HPDE6-E6E7 (cell line): ENCODE results near the gene ITPKA.
A peak's percentile ranks its signal among the peaks of the same experiment; 100 is the strongest.
"Not testable (repeated sequence)": the region's sequence is repeated elsewhere in the genome, so short reads cannot be mapped to it uniquely, and the experiment has no call there.

ENCODE experiments used
- DNase-seq: peaks from one replicate; pipeline ENCODE4 v3.0.0; 2011; ENCODE audit warnings: missing footprints; ENCODE audit errors: extremely low spot score

ITPKA gene

DNA sequence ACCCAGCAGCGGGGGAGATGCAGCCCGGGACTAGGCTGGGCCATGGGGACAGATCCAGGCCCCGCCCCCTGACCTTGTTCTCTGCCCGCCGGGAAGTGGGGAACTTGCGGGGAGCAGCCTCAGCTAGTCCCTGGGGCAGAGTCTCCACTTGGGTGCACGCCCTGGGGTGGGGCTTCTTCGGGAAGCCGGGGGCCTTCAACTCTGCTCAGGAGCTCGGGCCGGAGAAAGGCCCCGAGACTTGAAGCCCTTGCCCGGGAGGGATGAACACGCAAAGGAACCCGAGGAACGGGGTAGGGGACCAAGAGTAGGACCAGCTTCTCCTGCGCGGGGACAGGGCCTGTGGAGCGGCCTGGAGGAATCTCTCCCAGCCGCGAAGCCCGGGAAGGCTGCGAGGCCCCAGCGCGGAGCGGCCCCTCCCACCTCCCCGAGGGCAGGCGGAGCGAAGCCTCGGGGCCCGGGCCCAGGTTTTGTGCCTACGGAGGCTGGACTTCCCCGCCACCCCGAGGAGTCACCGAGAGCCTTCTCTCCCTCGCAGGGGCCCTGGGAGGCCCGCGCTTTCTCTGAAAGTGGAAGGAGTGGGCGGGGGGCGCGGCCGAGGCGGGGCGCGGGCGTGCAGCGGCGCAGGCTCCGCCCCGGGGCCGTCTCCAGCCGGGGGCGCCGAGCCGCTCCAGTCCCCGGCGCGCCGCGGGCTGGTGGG, at the start of gene ITPKA:
TSS of gene ITPKA (plus strand) at position 670 of the 697 bp plus-strand sequence. CDS start 54 bp downstream, outside the sequence.
- peak; percentile 42 for DNase-seq

DNA sequence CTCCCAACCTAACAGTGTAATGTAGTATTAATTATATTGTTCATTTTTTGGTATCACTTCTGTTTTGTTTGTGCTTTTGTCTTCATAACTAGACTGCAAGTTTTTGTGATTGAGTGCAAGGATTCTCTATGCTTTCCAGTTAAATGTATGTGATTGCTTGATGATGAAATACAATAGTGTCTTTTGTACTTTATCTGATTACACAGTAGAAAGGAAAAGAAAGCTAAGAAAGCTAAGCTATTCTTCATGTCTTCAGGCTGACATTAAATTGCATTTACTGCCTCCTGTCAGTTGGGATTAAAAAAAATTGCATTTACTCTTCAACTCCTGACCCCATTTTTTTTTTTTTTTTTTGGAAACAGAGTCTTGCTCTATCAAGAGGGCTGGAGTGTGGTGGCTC, 48.3 kb upstream of the ITPKA start:
- DNase-seq = no peak

DNA sequence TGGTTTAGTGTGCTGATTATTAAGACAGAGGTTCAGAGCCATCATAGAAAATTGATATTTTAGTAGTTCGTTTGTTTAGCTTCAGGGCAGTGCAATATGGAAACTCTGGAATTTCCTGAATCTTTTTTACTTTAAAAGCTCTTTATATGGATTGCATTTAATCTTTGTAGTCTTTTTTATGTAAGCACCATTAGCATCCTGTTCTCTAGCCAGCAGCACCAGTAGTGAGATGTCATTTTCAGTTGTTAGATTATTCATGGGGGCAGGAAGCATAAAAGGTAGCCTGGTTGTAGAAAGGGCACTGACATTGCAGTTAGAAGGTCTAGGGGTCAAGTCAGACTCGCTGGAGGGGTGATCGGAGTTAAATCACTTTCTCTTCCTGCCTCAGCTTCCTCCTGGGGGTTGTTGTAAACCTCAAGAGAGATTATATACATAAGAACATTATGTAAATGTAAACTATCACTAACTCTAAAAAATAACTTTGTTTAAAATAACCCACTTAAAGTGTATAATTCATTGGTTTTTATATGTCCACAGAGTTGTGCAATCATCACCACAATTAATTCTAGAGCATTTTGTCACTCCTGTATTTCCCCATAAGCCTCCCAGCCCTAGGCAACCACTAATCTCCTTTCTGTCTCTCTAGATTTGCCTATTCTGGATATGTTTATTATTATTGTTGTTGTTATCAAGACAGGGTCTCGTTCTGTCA, 31.4 kb upstream of the ITPKA start:
- DNase-seq = no peak

DNA sequence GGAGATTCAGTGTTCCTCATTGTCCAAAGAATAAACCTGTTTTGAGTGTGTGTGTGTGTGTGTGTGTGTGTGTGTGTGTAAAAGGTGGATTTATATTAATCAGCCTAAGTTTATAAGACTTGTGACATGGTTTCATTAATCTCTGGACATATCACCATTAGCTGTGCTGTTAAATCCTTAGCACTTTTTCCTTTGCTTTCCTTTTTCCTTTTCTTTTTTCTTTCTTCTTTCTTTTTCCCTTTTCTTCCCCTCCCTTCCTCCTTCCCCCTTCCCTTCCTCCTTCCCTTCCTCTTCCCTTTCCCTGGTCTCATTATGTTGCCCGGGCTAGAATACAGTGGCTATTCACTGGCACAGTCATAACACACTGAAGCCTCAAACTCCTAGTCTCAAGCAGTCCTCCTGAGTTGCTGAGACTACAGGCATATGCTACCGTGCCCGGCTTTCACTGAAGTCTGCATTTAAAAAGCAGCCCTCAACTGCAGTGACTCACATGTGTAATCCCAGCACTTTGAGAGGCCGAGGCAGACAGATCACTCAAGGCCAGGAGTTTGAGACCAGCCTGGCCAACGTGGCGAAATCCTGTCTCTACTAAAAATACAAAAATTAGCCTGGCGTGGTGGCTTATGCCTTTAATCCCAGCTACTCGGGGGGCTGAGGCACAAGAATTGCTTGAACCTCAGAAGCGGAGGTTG, 28.6 kb upstream of the ITPKA start:
- no peak for DNase-seq

DNA sequence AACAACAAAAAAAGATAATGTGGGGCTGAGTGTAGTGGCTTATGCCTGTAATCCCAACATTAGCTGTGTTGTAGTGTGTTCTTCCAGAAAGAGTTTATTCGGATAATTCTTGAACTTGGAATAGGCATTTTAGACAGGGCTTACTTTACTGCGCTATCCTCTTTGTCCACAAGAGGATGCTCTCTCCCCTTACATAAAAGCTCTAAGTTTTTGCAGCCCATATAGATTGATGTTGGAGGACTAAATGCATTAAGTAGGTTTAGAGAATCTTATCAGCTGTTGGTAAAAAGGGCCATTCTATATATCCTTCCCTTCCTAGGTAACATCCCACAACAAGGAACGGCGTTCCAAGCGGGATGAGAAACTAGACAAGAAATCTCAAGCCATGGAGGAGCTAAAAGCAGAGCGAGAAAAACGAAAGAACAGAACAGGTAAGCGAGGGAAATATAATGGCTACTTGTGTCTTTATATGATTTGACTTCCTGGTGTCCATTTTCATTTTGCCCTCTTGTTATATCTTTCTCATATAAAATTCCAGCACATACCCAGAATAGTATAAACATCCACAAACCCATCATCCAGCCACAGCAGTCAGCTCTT, 27.8 kb upstream of the ITPKA start:
- DNase-seq = no peak

DNA sequence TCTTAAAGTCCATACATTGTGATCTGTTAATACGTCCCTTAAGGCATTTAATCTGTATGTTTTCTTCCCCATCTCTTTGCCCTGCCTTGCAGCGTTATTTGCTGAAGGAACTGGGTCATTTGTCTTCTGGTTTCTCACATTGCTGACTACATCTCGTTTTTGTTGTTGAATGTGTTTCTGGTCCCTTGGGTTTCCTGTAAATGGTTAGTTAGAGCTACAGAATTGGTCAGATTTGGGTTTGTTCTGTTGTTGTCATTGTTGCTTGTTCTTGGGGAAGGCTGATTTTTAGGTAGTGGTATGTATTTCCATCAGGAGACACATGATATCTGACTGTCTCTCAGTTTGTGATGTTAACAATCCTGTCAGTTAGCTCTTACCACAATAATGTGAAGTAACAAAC, 27.0 kb upstream of the ITPKA start:
- no peak for DNase-seq

DNA sequence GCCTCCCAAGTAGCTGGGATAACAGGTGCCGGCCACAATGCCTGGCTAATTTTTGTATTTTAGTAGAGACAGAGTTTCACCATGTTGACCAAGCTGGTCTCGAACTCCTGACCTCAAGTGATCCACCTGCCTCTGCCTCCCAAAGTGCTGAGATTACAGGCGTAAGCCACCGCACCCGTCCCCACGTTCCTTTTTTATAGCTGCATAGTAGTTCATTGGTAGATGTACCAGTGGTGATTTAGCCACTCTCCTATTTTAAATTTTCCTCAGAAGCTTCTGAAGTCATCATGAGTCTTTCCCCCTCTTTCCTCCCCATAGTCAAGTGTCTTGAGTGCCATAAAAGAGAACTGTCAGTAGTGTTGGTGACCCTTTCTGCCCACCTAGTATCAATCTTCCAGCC, 24.0 kb upstream of the ITPKA start:
- DNase-seq = not testable (repeated sequence)

DNA sequence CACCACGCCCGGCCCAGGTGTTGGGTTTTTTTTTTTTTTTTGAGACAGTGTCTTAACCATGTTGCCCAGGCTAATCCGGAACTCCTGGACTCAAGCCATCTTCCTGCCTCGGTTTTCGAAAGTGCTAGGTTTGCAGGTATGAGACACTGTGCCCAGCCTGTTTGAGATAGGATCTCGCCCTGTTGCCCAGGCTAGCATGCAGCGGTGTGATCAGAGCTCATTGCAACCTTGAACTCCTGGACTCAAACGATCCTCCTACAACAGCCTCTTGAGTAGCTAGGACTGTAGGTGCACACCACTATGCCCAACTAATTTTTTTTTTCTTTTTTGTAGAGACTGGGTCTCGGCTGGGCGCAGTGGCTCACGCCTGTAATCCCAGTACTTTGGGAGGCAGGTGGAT, 20.3 kb upstream of the ITPKA start:
- no peak for DNase-seq

DNA sequence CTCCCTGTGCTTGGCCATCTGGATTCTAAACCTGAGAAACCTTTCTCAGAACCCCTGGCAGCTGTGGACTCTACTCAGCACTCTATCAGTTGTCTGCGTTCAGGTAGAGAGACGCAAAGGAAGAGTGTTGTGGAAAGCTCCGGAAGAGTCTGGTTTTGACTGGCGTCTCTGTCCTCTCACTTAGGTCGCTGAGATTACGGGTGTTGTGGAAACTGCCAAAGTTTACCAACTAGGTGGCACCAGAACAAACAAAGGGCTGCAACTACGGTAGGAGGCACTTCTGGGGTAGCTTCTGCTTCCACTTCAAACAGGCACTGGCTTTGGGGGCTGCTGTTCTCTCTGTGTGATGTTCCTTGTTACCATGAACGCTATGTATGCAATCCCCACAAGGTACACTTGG, 19.2 kb upstream of the ITPKA start:
- DNase-seq = no peak

DNA sequence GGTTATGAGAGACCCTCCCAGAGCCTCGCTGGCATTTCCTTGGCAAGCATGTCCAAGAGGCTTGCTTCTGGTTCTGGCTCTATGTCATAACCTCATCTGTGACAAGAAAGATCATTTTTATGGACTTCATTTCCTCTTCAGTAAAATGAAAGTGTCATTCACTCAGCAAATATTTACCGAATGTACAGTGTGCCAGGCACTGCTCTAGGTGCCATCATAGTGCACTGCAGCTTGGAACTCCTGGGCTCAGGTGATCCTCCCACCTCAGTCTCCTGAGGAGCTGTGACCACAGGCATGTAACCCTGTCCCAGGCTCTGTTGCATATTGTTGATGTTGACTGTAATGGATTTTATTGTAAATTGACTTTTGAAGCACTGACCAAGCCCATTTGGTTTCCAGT, 18.7 kb upstream of the ITPKA start:
- no peak for DNase-seq

DNA sequence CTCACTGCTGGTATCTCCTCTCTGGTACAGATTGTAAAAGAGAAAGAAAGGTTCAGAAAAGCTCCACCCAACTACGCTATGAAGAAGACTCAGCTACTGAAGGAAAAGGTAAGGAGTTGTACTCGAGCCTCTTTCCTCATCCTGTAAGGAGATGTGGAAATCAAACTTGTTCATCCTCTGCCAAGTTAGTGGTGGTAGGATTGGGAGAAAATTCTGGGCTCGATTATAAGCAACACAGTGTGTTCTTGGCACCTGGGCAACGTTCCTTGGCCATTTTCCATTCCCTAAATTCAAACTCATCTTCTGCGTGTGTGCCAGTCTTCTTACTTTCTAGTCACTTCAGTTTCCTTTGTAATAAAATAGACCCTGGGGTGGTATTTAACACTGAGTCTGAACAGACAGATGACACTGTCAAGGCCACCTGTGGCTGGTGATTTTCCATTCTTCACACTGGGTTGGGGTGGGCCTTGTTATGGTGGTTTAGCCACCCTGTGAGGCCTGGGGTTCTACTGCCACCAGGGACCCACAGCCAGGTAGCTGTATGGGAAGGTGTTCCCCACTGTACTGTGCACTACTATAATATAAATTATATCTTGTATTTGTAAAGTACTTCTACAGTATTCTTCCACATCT, 17.1 kb upstream of the ITPKA start:
- DNase-seq = no peak

DNA sequence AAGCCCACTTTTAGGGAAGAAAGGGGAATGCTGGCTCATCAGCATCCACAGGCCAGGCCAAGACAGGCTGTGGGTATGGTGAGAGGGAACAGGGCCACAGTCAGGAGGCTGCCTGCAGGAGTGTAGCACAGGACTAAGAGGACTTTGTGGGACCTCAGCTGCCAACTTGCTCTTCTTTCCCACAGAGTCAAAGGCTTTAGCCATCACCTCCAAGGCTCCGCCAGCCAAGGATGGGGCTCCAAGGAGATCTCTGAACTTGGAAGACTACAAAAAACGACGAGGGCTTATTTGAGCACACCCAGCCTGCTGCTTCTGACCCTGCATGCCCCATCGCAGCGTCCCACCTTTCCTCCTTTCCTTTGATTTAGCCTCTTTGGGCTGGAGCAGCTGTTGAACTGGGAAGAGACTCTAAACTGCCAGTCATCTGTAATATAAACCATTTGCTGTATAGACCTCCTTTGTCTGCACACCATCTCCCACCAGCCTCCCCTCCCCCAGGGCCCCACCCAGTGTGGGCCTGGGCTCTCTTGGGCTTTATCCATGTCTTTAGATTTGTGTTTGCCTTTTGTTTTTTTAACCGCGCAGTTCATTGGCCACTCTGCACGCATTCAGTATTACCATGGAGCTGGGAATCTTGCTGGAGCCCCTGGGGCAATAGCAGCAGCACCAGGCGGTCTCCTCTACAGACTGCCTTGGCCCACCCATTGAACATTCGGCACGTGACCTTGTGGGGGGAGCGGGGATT, 13.1 kb upstream of the ITPKA start:
- no peak for DNase-seq

DNA sequence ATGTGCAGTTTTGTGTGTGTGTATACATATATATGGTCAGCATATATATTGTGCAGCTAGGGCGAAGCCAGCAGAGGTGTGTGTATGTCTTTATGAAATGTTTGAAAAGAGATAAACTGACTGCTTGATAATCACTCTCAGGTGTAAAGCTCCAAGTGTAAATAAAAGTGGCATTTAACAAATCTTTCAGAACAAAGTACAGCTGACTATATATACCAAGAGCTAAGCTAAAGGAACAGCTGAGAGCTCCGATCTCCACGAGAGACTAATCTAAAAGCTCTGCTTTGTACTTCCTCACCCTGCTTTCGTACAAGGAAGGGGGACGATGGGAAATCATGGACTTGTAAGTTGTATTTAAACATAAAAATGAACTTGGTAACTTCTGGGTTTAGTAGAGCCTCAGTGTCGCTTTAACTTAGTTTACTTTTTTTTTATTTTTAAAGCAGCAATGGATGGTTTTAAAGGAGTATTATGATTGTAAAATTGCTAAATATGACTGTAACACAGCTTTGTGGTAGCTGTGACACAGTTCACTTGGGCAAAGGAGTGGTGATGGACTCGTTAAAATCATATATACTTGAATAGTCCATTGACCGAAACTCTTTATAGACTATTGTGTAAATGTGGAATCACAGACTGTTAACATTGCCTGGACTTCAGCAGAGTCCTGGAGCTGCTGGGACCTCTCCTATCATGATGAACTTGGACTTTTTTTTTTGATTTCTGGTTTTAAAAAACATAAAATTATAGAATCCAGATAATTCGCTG, 11.4 kb upstream of the ITPKA start:
- no peak for DNase-seq

DNA sequence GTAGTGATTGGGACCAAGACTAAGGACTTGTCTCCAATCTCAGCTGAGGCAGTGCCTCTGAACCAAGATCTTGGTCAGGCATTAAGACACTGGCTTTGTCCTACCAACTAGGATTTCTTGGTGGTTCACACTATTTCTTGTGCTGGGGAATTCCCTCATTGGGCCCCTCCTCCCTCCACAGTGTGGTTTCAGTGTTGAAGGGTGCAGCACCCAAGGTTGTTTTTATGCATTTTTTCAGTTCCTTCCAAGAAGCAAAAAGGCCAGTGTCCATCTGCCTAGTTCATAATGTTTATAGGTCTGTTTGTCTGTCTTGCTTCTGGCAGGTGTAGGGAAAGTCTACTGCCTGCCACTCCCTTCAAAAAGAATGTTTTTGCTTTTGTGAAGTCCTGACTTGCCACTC, 10.6 kb upstream of the ITPKA start:
- DNase-seq = no peak

DNA sequence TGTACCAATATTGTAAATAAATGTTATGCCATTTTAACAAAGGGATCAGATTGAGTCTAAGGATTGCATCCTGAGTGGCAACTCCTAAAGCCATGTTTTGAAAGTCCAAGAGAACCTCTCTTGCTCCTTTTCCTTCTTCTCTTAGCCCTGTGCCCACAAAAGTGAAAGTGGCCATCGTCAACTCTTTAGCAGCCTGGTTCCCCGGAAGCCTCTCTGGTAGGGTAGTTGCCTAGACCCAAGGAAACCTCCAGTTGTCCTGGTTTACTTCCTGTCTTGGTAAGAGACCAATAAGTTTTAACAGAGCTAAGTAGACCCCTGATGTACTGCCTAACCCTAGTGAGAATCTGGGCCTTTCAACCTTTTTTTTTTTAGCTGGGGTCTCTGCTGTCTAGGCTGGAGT, 10.2 kb upstream of the ITPKA start:
- DNase-seq = no peak

DNA sequence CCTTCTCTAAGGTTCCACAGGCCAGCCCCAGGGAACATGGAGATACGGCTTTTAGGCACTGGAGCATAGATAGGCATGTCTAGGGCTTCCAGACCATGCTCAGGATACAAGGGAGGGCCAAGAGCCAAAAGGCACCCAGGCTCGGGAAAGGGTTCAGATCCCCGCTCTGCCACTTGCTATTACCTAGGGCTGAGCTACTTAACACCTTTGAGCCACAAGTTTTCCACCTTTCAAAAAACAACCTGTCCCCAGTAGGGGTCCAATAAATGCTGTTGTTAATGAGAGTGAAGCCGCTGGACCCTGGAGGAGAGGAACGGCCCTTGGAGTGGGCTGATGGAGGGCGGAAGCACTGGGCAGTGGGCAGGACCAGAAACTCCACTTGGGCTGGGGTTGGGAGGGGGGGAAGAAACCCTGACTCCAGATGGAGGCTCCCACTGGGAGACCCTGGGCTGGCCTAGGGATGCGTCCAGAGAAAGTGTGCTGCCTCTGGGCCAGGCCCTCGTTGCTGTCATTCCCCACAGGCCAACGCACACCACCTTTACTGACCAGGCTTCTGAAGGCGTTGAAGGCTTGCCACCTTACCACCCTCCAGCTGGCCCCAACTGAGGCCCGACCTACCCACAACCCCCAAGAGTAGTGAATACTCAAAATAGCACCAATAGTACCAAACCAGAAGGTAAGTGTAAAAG, 8.6 kb upstream of the ITPKA start:
- no peak for DNase-seq

DNA sequence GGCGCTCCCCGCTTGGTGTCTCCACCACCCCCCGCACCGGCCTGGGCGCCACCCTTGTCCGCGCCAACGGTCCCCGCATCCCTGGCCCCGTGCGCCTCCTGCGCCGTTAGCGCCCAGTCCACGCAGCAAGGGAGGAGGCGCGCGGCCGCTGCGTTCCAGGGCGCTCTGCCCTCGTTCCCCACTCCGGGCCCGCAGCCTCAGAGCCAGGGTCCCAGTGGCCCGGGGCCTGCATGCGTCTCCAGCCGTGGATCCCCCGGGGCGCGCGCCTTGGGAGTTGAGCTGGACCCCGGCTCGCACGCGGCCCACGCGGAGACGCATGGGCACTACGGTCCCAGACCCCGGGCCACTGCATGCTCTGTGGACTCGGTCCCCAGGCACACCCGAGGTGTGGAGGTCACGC, 7.4 kb upstream of the ITPKA start:
- no peak for DNase-seq

DNA sequence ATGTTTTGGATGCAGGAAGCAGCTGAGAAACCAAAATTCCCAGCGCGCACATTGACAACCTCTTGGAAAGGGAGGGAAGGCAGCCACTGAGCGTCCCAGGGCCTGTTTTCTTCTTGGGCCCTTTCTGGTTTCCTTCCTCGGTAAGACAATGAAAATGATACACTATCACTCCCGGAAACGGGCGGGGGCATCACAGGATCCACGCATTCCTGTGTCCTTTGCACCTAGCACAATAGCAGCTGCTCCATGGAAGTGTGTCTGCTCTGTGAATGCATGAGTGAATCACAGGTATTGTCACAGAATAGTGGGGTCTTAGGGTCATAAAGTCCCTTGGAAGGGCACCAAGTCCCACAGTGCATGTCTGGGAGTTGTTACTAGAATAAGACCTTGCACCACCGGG, 6.3 kb upstream of the ITPKA start:
- DNase-seq = no peak

DNA sequence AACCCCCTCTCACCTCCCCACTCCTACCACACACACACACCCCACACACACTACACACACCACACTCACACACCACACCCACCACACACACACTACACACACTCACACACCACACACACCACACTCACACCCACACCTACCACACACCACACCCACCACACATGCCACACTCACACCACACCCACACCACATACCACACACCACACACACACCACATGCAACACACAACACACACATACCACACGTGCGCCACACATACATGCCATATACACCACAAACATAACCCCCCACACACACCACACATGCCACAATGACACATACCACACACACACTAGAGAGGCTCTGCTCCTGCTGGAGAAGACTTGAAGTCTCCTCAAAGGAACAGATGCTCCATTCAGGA, 5.9 kb upstream of the ITPKA start:
- DNase-seq = no peak

DNA sequence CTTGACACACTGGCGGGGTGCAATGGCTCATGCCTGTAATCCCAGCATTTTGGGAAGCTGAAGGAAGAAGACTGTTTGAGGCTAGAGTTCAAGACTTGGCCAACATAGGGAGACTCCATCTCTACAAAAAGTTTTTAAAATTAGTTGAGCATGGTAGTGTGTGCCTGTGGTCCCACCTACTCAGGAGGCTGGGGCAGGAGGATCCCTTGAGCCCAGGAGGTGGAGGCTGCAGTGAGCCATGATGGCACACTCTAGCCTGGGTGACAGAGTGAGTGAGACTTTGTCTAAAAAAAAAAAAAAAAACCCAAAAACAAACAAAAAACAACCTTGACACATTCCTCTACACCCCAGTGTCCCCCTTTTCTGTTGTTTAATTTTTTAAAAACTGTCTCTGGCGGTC, 4.0 kb upstream of the ITPKA start:
- DNase-seq = no peak
